22Rv1 (cell line): ENCODE results near the gene CDKN2B.

ENCODE experiments used
- CTCF ChIP-seq: fragments of 450-650 bp; IDR thresholded peaks from 2 replicates; pipeline ENCODE4 v1.5.1; 2017; ENCODE audit warnings: mild to moderate bottlenecking
- ZFX ChIP-seq: fragments of 450-650 bp; IDR thresholded peaks from 2 replicates; pipeline ENCODE4 v1.6.1; 2017; ENCODE audit warnings: antibody characterized with exemption, borderline replicate concordance

GRCh38 chr9:21982391-21982790 is 26.7 kb downstream of the CDKN2B start:
- TF ChIP-seq CTCF (no peak), ZFX (no peak)
